Measurements from ENCODE around the gene TENT5C. TPM values are rescaled to one million over a fixed set of nuclear protein-coding genes. Genes with fewer than 3 reads are reported as not detected.

The TENT5C gene
- 0.75 and 2.2 TPM in 2 replicates for total RNA-seq (ENCODE audit: low replicate concordance)

DNA sequence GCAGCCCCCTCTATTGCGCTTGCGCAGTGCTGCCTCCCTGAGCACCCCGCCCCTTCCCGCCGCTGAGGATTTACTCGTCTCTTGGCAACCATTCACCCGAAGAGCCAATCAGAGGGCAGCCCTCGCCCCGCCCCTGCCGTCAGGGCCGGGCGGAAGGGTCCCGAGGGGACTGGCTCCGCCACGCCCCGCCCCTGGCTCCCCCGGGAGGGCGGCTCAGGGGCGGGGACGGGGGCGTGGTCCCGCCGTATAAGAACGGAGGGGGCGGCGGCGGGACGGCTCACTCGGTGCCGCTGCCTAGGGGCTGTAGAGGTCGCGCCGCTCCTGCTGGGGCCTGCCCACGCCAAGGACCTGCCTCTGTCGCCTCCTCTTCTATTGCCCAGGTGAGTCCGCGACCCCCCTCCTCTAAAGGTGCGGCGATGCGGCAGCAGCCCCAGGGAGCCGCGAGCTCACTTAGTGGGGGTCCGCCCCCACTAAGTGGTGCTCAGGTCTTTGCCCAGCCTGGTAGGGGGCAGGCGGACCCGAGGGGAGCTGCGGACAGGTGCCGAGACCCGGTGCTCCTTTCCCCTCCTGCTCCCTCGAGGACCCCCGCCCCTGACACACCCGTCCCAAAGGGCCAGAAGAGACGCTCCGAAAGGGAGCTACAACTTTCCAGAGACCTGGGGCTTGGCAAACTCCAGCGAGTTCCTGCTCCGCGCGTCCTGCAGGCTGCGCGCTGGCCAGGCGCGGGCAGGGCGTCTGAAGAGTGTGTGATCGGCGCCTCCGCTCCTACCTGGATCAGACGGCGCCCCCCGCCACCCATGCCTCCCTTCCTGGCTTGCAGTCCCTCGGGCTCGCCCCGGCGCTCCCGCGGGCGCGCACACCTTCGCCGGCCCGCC lies at the start of gene TENT5C:
Gene TENT5C, plus strand, starts transcription at position 275 of the 875 bp plus-strand sequence. CDS start 16,821 bp downstream, outside the sequence.

Other genes starting within 250 kb of the TENT5C start
- gene MAN1A2, start 238.6 kb upstream of the TENT5C start, total RNA-seq (ENCODE audit: low replicate concordance), result 35.6 and 35.8 TPM in 2 replicates

Data from smooth muscle cell of the coronary artery (primary cell).